Type B pancreatic cell (in vitro differentiated cells): ENCODE data around the gene NIPAL4. TPM values are rescaled to one million over a fixed set of nuclear protein-coding genes. Genes with fewer than 3 reads are reported as not detected.

Source experiments
- DNase-seq: peaks from one replicate; pipeline ENCODE4 v3.0.0; 2021; ENCODE audit warnings: mixed read lengths; ENCODE audit not compliant: unreplicated experiment; ENCODE audit errors: extremely low spot score
- H3K27ac Mint-ChIP-seq: 2 replicates; pipeline ENCODE4 v1.8.0; 2021; ENCODE audit warnings: mild to moderate bottlenecking, mixed read lengths
- H3K27me3 Mint-ChIP-seq: 2 replicates; pipeline ENCODE4 v1.8.0; 2021; ENCODE audit warnings: mixed read lengths
- H3K36me3 Mint-ChIP-seq: 2 replicates; pipeline ENCODE4 v1.8.0; 2021; ENCODE audit warnings: mixed read lengths
- H3K4me1 Mint-ChIP-seq: one replicate; pipeline ENCODE4 v1.8.0; 2021; ENCODE audit warnings: mixed read lengths; ENCODE audit not compliant: unreplicated experiment
- H3K4me3 Mint-ChIP-seq: 2 replicates; pipeline ENCODE4 v1.8.0; 2021; ENCODE audit warnings: mild to moderate bottlenecking, mixed read lengths
- H3K9me3 Mint-ChIP-seq: 2 replicates; pipeline ENCODE4 v1.8.0; 2021; ENCODE audit warnings: mixed read lengths
- total RNA-seq: library from RNA; stranded (reverse); gene quantifications from 2 replicates; pipeline ENCODE4 v1.2.1, GENCODE V29; 2021; ENCODE audit warnings: low replicate concordance
- TF ChIP-seq, protein P1 (sequence below): fragments of 200-600 bp; sonication (generic); conservative IDR thresholded peaks from 2 replicates; pipeline ENCODE4 v1.5.0; 2021; ENCODE audit warnings: antibody characterized with exemption, mild to moderate bottlenecking

NIPAL4 gene
- total RNA-seq, 1 donor from 2014 or later, result 0.46 TPM

DNA sequence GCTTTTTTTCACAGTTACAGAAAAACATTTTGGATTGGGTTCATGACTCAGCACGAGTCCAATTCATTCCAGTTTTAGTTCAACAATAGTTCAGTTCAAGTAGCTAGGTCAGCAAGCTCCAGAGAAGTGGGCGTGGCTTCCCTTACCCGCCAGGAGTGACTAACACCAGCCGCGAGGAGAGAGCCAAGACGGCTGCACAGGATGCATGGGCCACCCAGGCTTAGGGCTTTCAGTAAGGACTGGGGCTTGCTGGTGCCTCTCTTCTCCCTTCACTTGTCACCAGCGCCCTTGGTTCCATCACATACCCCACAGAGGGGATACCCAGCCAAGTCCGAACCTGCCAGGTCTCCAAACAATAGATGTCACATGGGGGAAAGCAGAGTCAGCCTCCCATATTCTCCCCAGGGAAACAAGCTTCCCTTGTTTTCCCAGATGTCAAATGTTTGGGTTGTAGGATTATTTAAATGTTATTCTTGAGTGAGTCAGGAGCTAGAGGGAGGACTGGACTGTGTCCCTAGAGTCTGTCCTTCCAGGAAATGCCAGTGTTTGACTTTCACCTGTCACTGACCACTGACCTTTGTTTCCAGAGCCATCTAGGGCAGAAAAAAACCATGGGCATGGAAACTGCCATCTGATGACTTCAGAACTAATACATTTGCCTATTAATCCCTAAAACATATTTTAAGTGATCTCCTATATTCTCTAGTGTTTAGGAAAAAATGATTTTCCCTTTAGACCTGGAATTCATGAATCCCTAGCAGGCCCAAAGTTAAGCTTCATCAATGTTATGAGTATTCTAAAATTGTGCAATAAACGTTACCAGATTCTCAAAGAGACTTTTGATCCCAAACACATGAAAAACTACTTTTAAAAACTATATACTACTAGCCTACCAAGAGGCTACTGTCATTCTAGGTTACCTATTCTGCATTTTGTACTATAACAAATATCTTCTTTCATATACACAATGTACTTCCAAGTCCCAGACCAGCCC lies 51.9 kb downstream of the NIPAL4 start:
- Mint-ChIP-seq H3K27ac (no peak overlapping the region), H3K4me3 (no peak overlapping the region), H3K27me3 (peaks cover 5% of the 10 kb centered on the region), H3K9me3 (no peaks in the 10 kb centered on the region), H3K4me1 (peaks cover 21% of the 10 kb centered on the region), H3K36me3 (peaks cover 23% of the 10 kb centered on the region)
- DNase-seq, result no peak
- TF ChIP-seq, protein P1, sequence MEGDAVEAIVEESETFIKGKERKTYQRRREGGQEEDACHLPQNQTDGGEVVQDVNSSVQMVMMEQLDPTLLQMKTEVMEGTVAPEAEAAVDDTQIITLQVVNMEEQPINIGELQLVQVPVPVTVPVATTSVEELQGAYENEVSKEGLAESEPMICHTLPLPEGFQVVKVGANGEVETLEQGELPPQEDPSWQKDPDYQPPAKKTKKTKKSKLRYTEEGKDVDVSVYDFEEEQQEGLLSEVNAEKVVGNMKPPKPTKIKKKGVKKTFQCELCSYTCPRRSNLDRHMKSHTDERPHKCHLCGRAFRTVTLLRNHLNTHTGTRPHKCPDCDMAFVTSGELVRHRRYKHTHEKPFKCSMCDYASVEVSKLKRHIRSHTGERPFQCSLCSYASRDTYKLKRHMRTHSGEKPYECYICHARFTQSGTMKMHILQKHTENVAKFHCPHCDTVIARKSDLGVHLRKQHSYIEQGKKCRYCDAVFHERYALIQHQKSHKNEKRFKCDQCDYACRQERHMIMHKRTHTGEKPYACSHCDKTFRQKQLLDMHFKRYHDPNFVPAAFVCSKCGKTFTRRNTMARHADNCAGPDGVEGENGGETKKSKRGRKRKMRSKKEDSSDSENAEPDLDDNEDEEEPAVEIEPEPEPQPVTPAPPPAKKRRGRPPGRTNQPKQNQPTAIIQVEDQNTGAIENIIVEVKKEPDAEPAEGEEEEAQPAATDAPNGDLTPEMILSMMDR, result no peak

DNA sequence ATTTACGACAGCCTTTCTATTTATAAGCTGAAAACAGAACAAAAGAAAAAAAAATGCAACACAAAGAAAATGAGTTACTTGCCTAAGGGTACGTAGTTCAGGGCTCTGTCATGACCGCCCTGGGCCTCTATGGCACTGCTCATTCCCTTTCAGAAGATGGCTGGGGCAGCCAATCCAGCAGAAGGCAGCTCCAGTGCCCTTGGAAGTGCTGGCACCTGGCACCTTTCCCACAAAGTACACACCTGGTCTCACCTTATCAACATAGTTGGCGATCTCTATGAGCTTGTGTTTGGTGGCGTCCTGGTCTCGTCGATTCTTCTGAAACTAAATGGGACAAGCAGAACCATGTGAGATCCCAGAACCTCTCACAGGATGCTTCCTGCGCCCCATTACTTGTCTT lies 53.2 kb downstream of the NIPAL4 start:
- H3K27ac Mint-ChIP-seq, result no peak overlapping the region
- peaks cover 23% of the 10 kb centered on the region for H3K4me1 Mint-ChIP-seq
- no peak for DNase-seq
- peaks cover 7% of the 10 kb centered on the region for H3K27me3 Mint-ChIP-seq
- no peaks in the 10 kb centered on the region for H3K9me3 Mint-ChIP-seq
- no peak overlapping the region for H3K4me3 Mint-ChIP-seq
- TF ChIP-seq, protein P1, result no peak
- H3K36me3 Mint-ChIP-seq, result peaks cover 22% of the 10 kb centered on the region

DNA sequence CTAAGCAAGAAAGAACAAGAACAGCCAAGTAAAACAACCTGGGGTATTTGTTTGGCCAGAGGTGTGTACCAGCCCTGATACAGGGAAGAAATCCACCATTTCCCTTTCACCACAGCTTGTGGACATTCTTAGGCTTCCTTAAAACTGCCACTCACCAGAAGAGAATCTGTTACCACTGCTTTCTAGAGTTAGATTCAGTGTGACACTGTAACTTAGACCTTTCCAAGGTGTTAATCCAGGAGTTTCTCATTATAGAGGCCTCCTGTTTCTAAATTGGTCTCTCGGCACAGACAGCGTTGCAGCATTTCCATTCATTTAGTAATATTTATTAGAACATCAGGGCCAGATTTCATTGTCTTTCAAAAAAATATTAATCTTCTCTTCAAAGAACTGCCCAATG lies 55.0 kb downstream of the NIPAL4 start:
- Mint-ChIP-seq H3K27ac (no peak overlapping the region), H3K9me3 (no peaks in the 10 kb centered on the region), H3K36me3 (peaks cover 15% of the 10 kb centered on the region), H3K4me3 (no peak overlapping the region), H3K27me3 (peaks cover 7% of the 10 kb centered on the region), H3K4me1 (peaks cover 12% of the 10 kb centered on the region)
- no peak for DNase-seq
- TF ChIP-seq, protein P1, result no peak

DNA sequence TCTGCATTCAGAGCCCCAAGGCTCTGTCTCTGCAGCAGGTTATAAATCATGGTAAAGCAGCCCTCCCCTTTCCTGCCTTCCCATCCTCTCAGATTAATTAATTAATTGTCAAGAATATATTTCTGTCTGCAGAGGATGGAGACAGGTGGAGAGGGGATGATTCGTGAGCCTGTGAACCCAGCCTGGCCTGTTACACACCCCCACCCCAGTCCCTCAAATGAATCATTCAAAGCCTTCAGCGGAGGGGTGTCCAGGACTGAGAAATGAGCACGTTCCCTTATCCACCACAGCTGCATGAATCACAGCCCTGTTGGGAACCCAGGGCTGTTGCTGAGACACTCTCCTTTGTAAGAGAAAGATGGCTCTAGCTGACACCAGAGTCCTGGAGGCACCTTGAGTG lies 56.0 kb downstream of the NIPAL4 start:
- no peaks in the 10 kb centered on the region for H3K9me3 Mint-ChIP-seq
- peaks cover 12% of the 10 kb centered on the region for H3K4me1 Mint-ChIP-seq
- no peak overlapping the region for H3K27ac Mint-ChIP-seq
- peaks cover 15% of the 10 kb centered on the region for H3K36me3 Mint-ChIP-seq
- TF ChIP-seq, protein P1, result no peak
- H3K4me3 Mint-ChIP-seq, result no peak overlapping the region
- H3K27me3 Mint-ChIP-seq, result peaks cover 7% of the 10 kb centered on the region
- DNase-seq, result no peak

DNA sequence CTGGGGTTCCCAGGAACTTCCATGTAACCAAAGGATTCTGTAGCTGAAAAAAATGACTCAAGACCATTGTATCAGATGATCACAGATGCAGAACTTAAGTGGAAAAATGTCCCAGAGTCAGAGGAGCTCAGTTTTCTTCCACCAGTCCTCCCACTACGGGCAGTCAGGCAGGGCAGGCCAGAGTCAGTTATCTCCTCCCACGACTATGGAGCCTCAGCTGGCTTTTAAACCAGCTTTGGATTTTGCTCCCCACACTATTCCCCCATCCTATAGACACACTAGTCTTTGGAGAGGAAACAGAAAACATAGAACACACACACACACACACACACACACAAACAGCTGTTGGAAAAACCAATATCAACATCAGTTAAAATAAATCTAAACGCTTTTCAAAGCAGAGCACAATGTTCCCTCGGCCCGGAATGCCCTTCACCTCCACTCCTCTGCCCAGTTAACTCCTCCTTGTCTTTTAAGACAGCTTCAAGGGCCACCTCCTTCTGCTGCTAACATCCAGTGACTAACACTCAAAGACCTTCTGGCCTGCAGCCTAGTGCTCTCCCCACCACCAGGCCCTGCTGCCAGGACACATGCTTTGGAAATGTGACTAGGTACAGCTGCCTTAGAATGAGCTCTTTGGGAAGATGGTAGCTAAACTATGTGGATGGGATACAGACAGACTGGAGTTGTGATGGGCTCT lies 56.8 kb downstream of the NIPAL4 start:
- H3K27me3 Mint-ChIP-seq, result peaks cover 7% of the 10 kb centered on the region
- TF ChIP-seq, protein P1, result no peak
- peaks cover 15% of the 10 kb centered on the region for H3K36me3 Mint-ChIP-seq
- H3K4me1 Mint-ChIP-seq, result peaks cover 12% of the 10 kb centered on the region
- no peak overlapping the region for H3K4me3 Mint-ChIP-seq
- no peak for DNase-seq
- H3K9me3 Mint-ChIP-seq, result no peaks in the 10 kb centered on the region
- H3K27ac Mint-ChIP-seq, result no peak overlapping the region
